Upper lobe of left lung (tissue), 4 donors: ENCODE measurements around the gene GARNL3.

ENCODE experiments used
- EP300 ChIP-seq, 4 donors: sonication (generic); formaldehyde crosslinking; IDR thresholded peaks; one replicate each; pipeline ENCODE4 v1.5.1; 2017; ENCODE audit warnings: antibody characterized with exemption in 4 of 4, control low read depth in 2 of 4
- POLR2A ChIP-seq, 4 donors: fragments of 450-650 bp; IDR thresholded peaks; one replicate each; pipeline ENCODE4 v1.5.1; 2016 to 2017; ENCODE audit warnings: antibody characterized with exemption in 4 of 4, mild to moderate bottlenecking in 2 of 4

- TF ChIP-seq POLR2A (IDR thresholded peaks at IDR 0.05), result no peak
- TF ChIP-seq EP300 (IDR thresholded peaks at IDR 0.05), result no peak
Measured at GRCh38 chr9:127361561-127361960, 97.0 kb downstream of the GARNL3 start.
